ENCODE data around the gene CROCC.
"Not testable (repeated sequence)": the region's sequence is repeated elsewhere in the genome, so short reads cannot be mapped to it uniquely, and the experiment has no call there.

The CROCC gene

GRCh38 chr1:16921391-16922185 lies at the start of gene CROCC:
TSS of gene CROCC (plus strand) at chr1:16921931. CDS start at chr1:16922019, 88 bp downstream.
- no peak for DNase-seq (ENCODE audit: low read depth)
- no peak within 1 kb of the TSS for H3K4me3 ChIP-seq (ENCODE audit: control insufficient read depth, low read depth, low read length)
- TF ChIP-seq, protein P1, sequence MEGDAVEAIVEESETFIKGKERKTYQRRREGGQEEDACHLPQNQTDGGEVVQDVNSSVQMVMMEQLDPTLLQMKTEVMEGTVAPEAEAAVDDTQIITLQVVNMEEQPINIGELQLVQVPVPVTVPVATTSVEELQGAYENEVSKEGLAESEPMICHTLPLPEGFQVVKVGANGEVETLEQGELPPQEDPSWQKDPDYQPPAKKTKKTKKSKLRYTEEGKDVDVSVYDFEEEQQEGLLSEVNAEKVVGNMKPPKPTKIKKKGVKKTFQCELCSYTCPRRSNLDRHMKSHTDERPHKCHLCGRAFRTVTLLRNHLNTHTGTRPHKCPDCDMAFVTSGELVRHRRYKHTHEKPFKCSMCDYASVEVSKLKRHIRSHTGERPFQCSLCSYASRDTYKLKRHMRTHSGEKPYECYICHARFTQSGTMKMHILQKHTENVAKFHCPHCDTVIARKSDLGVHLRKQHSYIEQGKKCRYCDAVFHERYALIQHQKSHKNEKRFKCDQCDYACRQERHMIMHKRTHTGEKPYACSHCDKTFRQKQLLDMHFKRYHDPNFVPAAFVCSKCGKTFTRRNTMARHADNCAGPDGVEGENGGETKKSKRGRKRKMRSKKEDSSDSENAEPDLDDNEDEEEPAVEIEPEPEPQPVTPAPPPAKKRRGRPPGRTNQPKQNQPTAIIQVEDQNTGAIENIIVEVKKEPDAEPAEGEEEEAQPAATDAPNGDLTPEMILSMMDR (IDR thresholded peaks at IDR 0.05; ENCODE audit: control insufficient read depth, insufficient read depth, low read depth, low read length, missing control alignments), result no peak

- peak; percentile 24 for DNase-seq (ENCODE audit: low read depth)
- H3K4me3 ChIP-seq (ENCODE audit: control insufficient read depth, low read depth, low read length), result not testable (repeated sequence)
Measured at GRCh38 chr1:16872152-16873075, 49.3 kb upstream of the CROCC start.

- H3K4me3 ChIP-seq (ENCODE audit: control insufficient read depth, low read depth, low read length); DNase-seq (ENCODE audit: low read depth): not testable (repeated sequence)
Measured at GRCh38 chr1:16873076-16873879, 48.5 kb upstream of the CROCC start.

DNA sequence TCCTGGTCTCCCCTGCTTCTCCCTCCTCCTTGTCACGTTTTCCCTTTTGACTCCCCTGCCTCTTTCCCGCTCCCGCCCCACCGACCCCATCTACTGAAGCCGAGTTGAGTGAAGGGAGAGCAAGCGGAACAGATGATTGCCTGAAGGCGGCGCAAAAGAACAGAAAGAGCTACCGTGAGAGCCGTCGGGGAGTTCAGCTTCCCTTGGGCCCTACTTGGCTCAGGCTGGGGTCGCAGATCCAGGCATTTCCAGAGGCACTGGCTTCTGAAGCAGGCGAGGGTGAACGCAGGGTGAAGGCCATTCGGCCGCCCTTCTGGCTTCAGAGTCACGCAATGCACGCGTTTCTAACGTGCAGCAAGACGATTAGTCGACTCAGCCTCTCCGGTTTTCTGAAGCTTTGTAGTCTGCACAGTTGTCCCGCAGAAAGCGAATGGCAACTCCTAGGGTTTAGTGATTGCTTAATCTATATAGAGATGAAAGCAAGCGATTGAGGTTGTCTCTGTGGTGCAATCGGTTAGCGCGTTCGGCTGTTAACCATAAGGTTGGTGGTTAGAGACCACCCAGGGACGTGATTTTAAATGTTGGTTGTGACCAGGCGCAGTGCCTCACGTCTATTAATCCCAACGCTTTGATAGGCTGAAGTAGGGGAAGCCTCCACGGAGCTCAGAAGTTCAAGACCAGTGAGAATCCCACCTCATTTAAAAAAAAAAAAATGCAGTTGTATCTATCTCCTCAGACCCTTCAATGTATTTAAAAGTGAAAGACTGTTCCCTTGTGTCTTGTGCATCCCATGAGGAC lies 46.6 kb upstream of the CROCC start:
- not testable (repeated sequence) for DNase-seq (ENCODE audit: low read depth); H3K4me3 ChIP-seq (ENCODE audit: control insufficient read depth, low read depth, low read length)

GRCh38 chr1:16881742-16882141 lies 40.0 kb upstream of the CROCC start:
- not testable (repeated sequence) for H3K4me3 ChIP-seq (ENCODE audit: control insufficient read depth, low read depth, low read length); DNase-seq (ENCODE audit: low read depth)

GRCh38 chr1:16882986-16883385 lies 38.7 kb upstream of the CROCC start:
- no peak overlapping the region for H3K4me3 ChIP-seq (ENCODE audit: control insufficient read depth, low read depth, low read length)
- DNase-seq (ENCODE audit: low read depth), result no peak
- TF ChIP-seq, protein P1 (IDR thresholded peaks at IDR 0.05; ENCODE audit: control insufficient read depth, insufficient read depth, low read depth, low read length, missing control alignments), result no peak

GRCh38 chr1:16884487-16884886 lies 37.2 kb upstream of the CROCC start:
- H3K4me3 ChIP-seq (ENCODE audit: control insufficient read depth, low read depth, low read length); DNase-seq (ENCODE audit: low read depth): not testable (repeated sequence)

DNA sequence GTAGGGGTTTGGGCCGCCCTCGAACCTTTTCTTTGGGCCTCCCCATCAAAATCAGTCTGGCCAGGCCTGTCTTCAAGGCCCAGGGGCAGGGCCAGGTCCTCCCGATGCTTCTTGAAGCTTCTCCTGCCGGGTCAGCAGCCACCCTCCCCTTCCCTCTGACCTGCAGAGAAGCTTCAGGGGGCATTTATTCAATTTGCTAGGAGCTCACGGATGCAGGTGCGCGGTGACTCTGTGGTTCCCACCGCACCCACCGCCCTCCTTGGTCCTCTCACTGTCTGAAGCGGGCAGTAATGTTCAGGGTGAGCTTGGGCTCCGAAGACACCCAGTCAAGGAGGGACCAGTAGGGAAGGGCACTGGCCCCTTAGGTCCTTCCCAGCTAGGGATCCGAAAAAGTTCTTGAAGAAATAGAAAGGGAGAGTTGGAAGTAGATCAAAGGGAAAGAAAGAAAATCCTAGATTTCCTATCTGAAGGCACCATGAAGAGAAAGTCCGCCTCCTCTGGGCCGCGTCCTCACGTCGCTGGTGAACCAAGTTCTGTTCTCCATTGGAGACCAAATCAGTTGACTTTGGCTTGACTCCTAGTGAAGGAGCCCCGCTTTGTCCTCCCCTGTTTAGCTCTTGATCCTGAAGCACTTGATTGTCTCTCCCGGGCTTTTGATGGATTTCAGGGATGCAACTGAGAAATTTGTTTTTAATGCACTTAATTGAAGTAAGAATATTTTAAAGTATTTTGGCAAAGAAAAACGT lies 34.7 kb upstream of the CROCC start:
- H3K4me3 ChIP-seq (ENCODE audit: control insufficient read depth, low read depth, low read length), result no peak overlapping the region
- DNase-seq (ENCODE audit: low read depth), result no peak
- TF ChIP-seq, protein P1 (IDR thresholded peaks at IDR 0.05; ENCODE audit: control insufficient read depth, insufficient read depth, low read depth, low read length, missing control alignments), result no peak
